ENCODE data around the gene FAM43B. TPM values are rescaled to one million over a fixed set of nuclear protein-coding genes. Genes with fewer than 3 reads are reported as not detected.
A peak's percentile ranks its signal among the peaks of the same experiment; 100 is the strongest.

The FAM43B gene
- total and polyA plus RNA-seq, 2 donors from 2014 or later = 1.7 to 2.5 TPM

DNA sequence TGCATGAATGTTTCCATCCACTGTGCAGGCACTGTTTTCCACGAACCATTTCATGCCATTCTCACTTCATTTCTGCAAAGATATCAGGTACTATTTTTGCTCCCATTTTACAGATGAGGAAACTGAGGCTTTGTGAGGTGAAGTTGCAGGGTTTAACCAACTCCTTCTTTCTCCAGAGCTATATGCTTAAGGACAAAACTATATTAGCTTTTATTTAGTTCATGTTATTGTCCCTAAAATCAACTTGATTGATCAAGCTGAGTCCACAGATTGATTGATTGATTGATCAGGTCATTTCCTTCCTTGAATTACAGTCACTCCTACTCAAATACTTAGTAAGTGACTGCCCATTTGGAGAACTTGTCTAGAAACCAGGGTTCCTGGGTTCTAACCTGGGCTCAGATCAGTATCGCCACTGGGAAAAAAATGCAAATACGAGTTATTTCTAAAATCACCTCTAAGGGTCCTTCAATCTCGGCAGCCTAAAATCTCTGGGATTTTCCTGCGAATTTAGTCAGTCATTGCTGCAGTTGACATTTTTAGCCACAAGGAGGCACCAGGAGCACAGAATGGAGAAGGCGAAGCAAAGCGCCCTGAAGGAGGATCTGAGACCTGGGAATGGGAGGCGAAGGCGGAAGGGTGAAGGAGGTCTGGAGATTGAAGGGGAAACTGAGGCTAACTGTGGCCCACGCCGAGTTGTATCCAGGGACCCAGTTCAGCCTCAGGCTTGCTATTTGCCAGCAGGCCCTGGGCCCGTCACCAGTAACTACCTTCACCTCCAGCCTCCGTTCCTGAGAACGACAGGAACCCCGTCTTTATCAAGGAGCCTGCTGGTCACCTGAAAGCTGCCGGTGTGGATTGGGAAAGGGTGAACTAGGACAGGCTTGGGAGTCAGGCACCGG lies 30.2 kb upstream of the FAM43B start:
- no peaks in the 10 kb centered on the region for H3K27me3 ChIP-seq (ENCODE audit: control insufficient read depth, insufficient read depth, low read length)
- intact Hi-C loops (cut with DNase I) = no loop called here

DNA sequence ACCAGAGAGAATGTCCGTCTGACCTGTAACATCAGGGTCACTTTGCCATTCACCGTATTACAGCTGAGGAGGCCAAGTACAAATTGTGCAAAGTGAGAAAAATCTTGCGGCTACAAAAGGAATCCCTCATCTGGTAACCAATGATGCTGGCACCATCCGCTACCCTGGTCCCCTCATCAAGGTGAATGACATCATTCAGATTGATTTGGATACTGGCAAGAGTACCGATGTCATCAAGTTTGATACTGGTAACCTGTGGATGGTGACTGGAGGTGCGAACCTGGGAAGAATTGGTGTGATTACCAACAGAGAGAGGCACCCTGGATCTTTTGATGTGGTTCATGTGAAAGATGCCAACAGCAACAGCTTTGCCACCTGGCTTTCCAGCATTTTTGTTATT lies 26.1 kb upstream of the FAM43B start:
- no peaks in the 10 kb centered on the region for H3K4me1 ChIP-seq (ENCODE audit: control insufficient read depth in 2 of 3, insufficient read depth in 2 of 3, low read depth in 1 of 3, low read length in 3 of 3)
- H3K9ac ChIP-seq (ENCODE audit: low read length in 3 of 3) = no peak overlapping the region
- no peaks in the 10 kb centered on the region for H3K9me3 ChIP-seq (ENCODE audit: control insufficient read depth in 2 of 3, insufficient read depth in 1 of 3, low read length in 3 of 3)
- DNase-seq (no peak), FAIRE-seq (no peak)
- no peak overlapping the region for H3K4me3 ChIP-seq (ENCODE audit: low read length in 3 of 3)
- no peaks in the 10 kb centered on the region for H3K36me3 ChIP-seq (ENCODE audit: control insufficient read depth in 2 of 3, insufficient read depth in 3 of 3, low read length in 3 of 3)
- no peaks in the 10 kb centered on the region for H3K27me3 ChIP-seq (ENCODE audit: control insufficient read depth, insufficient read depth, low read length)
- TF ChIP-seq, protein P1, sequence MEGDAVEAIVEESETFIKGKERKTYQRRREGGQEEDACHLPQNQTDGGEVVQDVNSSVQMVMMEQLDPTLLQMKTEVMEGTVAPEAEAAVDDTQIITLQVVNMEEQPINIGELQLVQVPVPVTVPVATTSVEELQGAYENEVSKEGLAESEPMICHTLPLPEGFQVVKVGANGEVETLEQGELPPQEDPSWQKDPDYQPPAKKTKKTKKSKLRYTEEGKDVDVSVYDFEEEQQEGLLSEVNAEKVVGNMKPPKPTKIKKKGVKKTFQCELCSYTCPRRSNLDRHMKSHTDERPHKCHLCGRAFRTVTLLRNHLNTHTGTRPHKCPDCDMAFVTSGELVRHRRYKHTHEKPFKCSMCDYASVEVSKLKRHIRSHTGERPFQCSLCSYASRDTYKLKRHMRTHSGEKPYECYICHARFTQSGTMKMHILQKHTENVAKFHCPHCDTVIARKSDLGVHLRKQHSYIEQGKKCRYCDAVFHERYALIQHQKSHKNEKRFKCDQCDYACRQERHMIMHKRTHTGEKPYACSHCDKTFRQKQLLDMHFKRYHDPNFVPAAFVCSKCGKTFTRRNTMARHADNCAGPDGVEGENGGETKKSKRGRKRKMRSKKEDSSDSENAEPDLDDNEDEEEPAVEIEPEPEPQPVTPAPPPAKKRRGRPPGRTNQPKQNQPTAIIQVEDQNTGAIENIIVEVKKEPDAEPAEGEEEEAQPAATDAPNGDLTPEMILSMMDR (IDR thresholded peaks at IDR 0.05; ENCODE audit: borderline replicate concordance, extremely low read depth, insufficient read depth) = no peak
- H3K27ac ChIP-seq (ENCODE audit: low read depth in 2 of 2, low read length in 2 of 2) = no peak overlapping the region
- intact Hi-C loops (cut with DNase I) = no loop called here

More for the DNA sequence above, 30.2 kb upstream of the FAM43B start:
- H3K9me3 ChIP-seq (ENCODE audit: control insufficient read depth in 2 of 3, insufficient read depth in 1 of 3, low read length in 3 of 3) = no peaks in the 10 kb centered on the region
- no peak overlapping the region for H3K27ac ChIP-seq (ENCODE audit: low read depth in 2 of 2, low read length in 2 of 2)
- H3K9ac ChIP-seq (ENCODE audit: low read length in 3 of 3) = peak overlapping the region in 1 of 3 donors; percentile 48
- H3K36me3 ChIP-seq (ENCODE audit: control insufficient read depth in 2 of 3, insufficient read depth in 3 of 3, low read length in 3 of 3) = no peaks in the 10 kb centered on the region
- FAIRE-seq = peak; percentile 74
- peak in 4 of 5 donors; percentile 83 to 94 (median 90) for DNase-seq
- TF ChIP-seq, protein P1 (IDR thresholded peaks at IDR 0.05; ENCODE audit: borderline replicate concordance, extremely low read depth, insufficient read depth) = peak; percentile 97
- no peaks in the 10 kb centered on the region for H3K4me1 ChIP-seq (ENCODE audit: control insufficient read depth in 2 of 3, insufficient read depth in 2 of 3, low read depth in 1 of 3, low read length in 3 of 3)
- H3K4me3 ChIP-seq (ENCODE audit: low read length in 3 of 3) = peak overlapping the region in 1 of 3 donors; percentile 41

DNA sequence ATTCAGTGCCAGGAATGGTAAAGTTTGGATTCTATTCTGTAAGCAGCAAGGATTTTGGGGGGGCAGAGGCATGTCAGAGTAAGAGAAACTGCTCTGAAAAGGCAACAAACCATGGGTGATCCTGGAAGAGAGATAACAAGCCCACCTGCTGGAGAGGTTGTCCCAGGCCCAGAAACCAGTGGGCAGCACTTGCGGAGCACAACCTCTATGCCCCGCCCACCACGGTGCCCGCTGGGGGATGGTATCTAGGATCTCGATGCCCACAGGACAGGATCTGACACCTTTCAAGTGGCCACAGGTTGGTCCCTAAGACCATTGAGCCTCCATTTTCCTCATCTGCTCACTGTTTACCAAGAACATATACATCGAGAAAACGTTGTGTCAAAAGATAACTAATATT lies 24.2 kb upstream of the FAM43B start:
- H3K4me3 ChIP-seq (ENCODE audit: low read length in 3 of 3) = no peak overlapping the region
- TF ChIP-seq, protein P1 (IDR thresholded peaks at IDR 0.05; ENCODE audit: borderline replicate concordance, extremely low read depth, insufficient read depth) = no peak
- H3K4me1 ChIP-seq (ENCODE audit: control insufficient read depth in 2 of 3, insufficient read depth in 2 of 3, low read depth in 1 of 3, low read length in 3 of 3) = no peaks in the 10 kb centered on the region
- no peak overlapping the region for H3K27ac ChIP-seq (ENCODE audit: low read depth in 2 of 2, low read length in 2 of 2)
- DNase-seq (no peak), FAIRE-seq (no peak)
- H3K9me3 ChIP-seq (ENCODE audit: control insufficient read depth in 2 of 3, insufficient read depth in 1 of 3, low read length in 3 of 3) = no peaks in the 10 kb centered on the region
- no peaks in the 10 kb centered on the region for H3K36me3 ChIP-seq (ENCODE audit: control insufficient read depth in 2 of 3, insufficient read depth in 3 of 3, low read length in 3 of 3)
- H3K27me3 ChIP-seq (ENCODE audit: control insufficient read depth, insufficient read depth, low read length) = no peaks in the 10 kb centered on the region
- no peak overlapping the region for H3K9ac ChIP-seq (ENCODE audit: low read length in 3 of 3)
- intact Hi-C loops (cut with DNase I) = no loop called here
